ENCODE data around the gene PRR12. TPM values are rescaled to one million over a fixed set of nuclear protein-coding genes. Genes with fewer than 3 reads are reported as not detected.

Gene PRR12
- total and polyA plus RNA-seq, 9 of the 15 experiments (the other 6 are each of a cell fraction or from before 2014, with no cell fraction given), result 0.01 to 21.1 (median 0.98) TPM

DNA sequence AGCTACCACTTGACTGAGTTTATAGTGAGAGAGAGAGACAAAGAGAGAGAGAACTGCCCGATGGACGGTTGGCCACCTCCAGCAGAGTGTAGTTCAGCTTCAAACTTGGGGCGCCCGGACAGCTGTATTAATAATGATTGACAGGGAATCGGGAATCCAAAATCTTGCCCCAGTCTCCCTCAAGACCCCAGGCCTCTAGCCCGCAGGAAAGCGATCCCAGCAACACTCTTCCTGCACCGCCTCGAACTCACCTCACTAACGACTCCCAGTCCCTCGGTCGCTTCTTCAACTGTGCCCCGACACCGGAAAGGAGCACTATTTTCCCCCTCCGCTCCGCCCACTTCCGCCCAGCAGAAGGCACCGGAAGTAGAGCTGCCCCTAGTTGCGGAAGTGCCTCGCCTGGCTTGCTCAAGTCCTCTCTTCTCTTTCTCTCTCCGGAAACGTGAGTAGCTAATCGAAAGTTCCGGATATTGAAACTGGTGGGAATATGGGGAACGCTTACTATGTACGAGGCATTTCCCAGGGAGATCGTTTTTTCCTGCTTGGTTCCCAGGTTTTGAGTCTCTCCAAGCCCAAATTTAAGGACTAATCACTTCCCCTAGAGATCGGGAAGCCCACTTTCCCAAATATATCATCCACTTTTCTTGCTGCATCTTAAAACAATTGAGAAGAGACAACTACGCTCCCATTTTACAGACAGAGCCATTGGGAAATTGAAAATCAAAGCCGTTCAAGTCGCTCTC is 10.5 kb upstream of the PRR12 start, which contains the start of gene NOSIP (continued):
- TF ChIP-seq, protein P1, sequence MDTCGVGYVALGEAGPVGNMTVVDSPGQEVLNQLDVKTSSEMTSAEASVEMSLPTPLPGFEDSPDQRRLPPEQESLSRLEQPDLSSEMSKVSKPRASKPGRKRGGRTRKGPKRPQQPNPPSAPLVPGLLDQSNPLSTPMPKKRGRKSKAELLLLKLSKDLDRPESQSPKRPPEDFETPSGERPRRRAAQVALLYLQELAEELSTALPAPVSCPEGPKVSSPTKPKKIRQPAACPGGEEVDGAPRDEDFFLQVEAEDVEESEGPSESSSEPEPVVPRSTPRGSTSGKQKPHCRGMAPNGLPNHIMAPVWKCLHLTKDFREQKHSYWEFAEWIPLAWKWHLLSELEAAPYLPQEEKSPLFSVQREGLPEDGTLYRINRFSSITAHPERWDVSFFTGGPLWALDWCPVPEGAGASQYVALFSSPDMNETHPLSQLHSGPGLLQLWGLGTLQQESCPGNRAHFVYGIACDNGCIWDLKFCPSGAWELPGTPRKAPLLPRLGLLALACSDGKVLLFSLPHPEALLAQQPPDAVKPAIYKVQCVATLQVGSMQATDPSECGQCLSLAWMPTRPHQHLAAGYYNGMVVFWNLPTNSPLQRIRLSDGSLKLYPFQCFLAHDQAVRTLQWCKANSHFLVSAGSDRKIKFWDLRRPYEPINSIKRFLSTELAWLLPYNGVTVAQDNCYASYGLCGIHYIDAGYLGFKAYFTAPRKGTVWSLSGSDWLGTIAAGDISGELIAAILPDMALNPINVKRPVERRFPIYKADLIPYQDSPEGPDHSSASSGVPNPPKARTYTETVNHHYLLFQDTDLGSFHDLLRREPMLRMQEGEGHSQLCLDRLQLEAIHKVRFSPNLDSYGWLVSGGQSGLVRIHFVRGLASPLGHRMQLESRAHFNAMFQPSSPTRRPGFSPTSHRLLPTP (IDR thresholded peaks at IDR 0.05; ENCODE audit: borderline replicate concordance, extremely low read depth, insufficient read length), result no peak
- TF ChIP-seq ZNF133 (CRISPR knock-in tag; IDR thresholded peaks at IDR 0.05) (no peak), YY1 (IDR thresholded peaks at IDR 0.05; ENCODE audit: borderline replicate concordance in 1 of 3, control insufficient read depth in 1 of 3, extremely low read depth in 1 of 3, insufficient read depth in 3 of 3, insufficient read length in 1 of 3, insufficient replicate concordance in 2 of 3, low read depth in 1 of 3, low read length in 2 of 3) (peak in 2 of 3 experiments; percentile 46 to 57), CBX8 (IDR thresholded peaks at IDR 0.05; ENCODE audit: borderline replicate concordance, extremely low read depth, low read depth, low read length, poor library complexity, severe bottlenecking) (no peak), KDM1A (IDR thresholded peaks at IDR 0.05) (peak; percentile 51 to 65; a peak in 3 of 4 replicates), ZNF766 (CRISPR knock-in tag; conservative IDR thresholded peaks at IDR 0.05) (peak; percentile 59; the same call in 1 of the 2 replicates), CBX2 (IDR thresholded peaks at IDR 0.05; ENCODE audit: insufficient read depth, low read length, poor library complexity, severe bottlenecking) (no peak), SMARCB1 (IDR thresholded peaks at IDR 0.05; ENCODE audit: insufficient read length, low read depth) (no peak), DMBX1 (CRISPR knock-in tag; IDR thresholded peaks at IDR 0.05; ENCODE audit: borderline replicate concordance) (peak; percentile 23; the same call in 1 of the 2 replicates), RB1 (IDR thresholded peaks at IDR 0.05; ENCODE audit: low read depth) (peak; percentile 89), TSC22D4 (tag; IDR thresholded peaks at IDR 0.05) (no peak), NBN (IDR thresholded peaks at IDR 0.05; ENCODE audit: low read depth) (peak; percentile 58; the same call in 1 of the 2 replicates), EHMT2 (IDR thresholded peaks at IDR 0.05) (no peak), TARDBP (IDR thresholded peaks at IDR 0.05) (0 out of 2 replicates have a peak, but pooled peaks have one; percentile 63), MTF1 (CRISPR knock-in tag; IDR thresholded peaks at IDR 0.05; ENCODE audit: borderline replicate concordance) (no peak), ZBED1 (IDR thresholded peaks at IDR 0.05) (peak; percentile 51; the same call in 1 of the 2 replicates), RAD51 (IDR thresholded peaks at IDR 0.05; ENCODE audit: borderline replicate concordance, low read depth) (no peak), PYGO2 (tag; IDR thresholded peaks at IDR 0.05) (no peak), ZNF584 (CRISPR knock-in tag; IDR thresholded peaks at IDR 0.05; ENCODE audit: low read depth) (no peak)
- TF ChIP-seq, protein P2, sequence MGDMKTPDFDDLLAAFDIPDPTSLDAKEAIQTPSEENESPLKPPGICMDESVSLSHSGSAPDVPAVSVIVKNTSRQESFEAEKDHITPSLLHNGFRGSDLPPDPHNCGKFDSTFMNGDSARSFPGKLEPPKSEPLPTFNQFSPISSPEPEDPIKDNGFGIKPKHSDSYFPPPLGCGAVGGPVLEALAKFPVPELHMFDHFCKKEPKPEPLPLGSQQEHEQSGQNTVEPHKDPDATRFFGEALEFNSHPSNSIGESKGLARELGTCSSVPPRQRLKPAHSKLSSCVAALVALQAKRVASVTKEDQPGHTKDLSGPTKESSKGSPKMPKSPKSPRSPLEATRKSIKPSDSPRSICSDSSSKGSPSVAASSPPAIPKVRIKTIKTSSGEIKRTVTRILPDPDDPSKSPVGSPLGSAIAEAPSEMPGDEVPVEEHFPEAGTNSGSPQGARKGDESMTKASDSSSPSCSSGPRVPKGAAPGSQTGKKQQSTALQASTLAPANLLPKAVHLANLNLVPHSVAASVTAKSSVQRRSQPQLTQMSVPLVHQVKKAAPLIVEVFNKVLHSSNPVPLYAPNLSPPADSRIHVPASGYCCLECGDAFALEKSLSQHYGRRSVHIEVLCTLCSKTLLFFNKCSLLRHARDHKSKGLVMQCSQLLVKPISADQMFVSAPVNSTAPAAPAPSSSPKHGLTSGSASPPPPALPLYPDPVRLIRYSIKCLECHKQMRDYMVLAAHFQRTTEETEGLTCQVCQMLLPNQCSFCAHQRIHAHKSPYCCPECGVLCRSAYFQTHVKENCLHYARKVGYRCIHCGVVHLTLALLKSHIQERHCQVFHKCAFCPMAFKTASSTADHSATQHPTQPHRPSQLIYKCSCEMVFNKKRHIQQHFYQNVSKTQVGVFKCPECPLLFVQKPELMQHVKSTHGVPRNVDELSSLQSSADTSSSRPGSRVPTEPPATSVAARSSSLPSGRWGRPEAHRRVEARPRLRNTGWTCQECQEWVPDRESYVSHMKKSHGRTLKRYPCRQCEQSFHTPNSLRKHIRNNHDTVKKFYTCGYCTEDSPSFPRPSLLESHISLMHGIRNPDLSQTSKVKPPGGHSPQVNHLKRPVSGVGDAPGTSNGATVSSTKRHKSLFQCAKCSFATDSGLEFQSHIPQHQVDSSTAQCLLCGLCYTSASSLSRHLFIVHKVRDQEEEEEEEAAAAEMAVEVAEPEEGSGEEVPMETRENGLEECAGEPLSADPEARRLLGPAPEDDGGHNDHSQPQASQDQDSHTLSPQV (IDR thresholded peaks at IDR 0.05), result no peak

Measured in K562 (cell line).